ENCODE data around the gene TBXAS1. TPM values are rescaled to one million over a fixed set of nuclear protein-coding genes. Genes with fewer than 3 reads are reported as not detected.

Gene TBXAS1
- polyA plus RNA-seq, 2 of the 4 experiments (the other 2 are of a cell fraction) = 8.8 to 11.6 TPM

- ATAC-seq (peak in 1 of 2 experiments; percentile 42; a peak in 3 of 6 replicates), FAIRE-seq (peak; percentile 76), DNase-seq (ENCODE audit: low read depth in 1 of 2, low spot score in 1 of 2) (no peak)
- no peak overlapping the region for H3K4me3 ChIP-seq
- peaks cover 7% of the 10 kb centered on the region for H3K4me1 ChIP-seq
- H3K4me2 ChIP-seq = no peak overlapping the region
- ChIA-PET CTCF (interaction anchor here (1.3 kb wide), 1 partner anchor 93 kb away, joined by 4 read pairs; no protein-coding TSS in a partner anchor), POLR2A (no interaction called here)
- WGBS (ENCODE audit: missing lambda C conversion rate) = 69% methylated on average over 6 of the region's 6 CpGs
- peaks cover 12% of the 10 kb centered on the region; the same call in 2 of the 3 replicates for H3K9me3 ChIP-seq
- TF ChIP-seq ATOH8 (CRISPR knock-in tag; IDR thresholded peaks at IDR 0.05; ENCODE audit: low read depth) = no peak
- peak; percentile 86 for TF ChIP-seq MAFK (IDR thresholded peaks at IDR 0.05; ENCODE audit: partially characterized antibody)
- TF ChIP-seq HOXB5 (CRISPR knock-in tag; IDR thresholded peaks at IDR 0.05) = no peak
- no peak for TF ChIP-seq KDM5A (IDR thresholded peaks at IDR 0.05)
- H3K27ac ChIP-seq = 0 out of 6 replicates have a peak overlapping the region, but pooled peaks of 1 of the 2 experiments have one; percentile 0
These were observed 80.5 kb downstream of the TBXAS1 start for GRCh38 chr7:139909379-139910050.

DNA sequence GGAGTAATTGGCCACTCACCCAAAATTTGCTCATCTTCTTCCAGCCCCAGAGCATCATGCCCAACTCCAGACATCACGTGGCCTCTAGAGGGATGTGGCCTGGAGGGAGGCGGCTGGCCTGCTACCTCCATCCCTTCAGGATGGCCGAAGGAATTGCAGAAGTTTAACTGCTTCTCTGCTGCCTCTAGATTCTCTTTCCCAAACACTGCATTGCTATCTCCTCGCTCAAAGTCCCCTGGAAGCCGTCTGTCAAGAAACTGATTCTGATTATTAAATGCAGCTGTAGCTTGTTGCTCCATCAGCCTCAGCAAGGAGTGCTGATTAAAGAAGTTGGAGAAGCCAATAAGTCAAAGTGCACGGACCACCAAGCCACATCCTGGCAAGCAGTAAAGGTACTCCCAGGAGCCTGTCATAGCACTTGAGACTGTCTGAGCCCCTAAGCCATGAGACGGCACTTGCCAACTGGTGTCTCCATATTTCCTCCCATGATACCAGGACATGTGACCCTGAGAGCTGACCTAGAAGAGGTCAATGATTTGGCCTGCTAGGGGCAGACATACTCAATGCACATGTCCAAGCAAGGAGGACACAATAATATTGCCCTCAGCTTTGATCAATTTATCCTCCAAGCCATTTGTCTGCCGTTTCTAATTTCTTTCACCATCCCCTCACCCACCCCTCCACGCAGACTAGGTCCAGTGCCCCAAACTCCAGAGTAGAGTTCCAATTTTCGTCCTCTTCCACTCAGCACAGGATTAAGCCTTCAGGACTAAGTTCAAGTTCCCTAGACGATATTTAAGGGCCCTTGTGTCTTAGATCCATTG lies 84.2 kb downstream of the TBXAS1 start:
- 89% methylated on average over 11 of the region's 11 CpGs for WGBS (ENCODE audit: missing lambda C conversion rate)
- DNase-seq (ENCODE audit: low read depth in 1 of 2, low spot score in 1 of 2) (no peak), FAIRE-seq (no peak), ATAC-seq (no peak)
- ChIA-PET POLR2A (no interaction called here), CTCF (interaction anchor here (0.6 to 0.8 kb wide), 2 partner anchors 11 to 34 kb away, joined by 3 to 4 read pairs; no protein-coding TSS in a partner anchor)
- Histone ChIP-seq H3K4me3 (no peak overlapping the region), H3K9me3 (peaks cover 6% of the 10 kb centered on the region; the same call in 1 of the 3 replicates), H3K4me1 (peaks cover 41% of the 10 kb centered on the region), H3K4me2 (no peak overlapping the region), H3K27ac (peak overlapping the region; percentile 94 to 95)
- TF ChIP-seq EHF (CRISPR knock-in tag; IDR thresholded peaks at IDR 0.05) (no peak), E2F6 (IDR thresholded peaks at IDR 0.05; ENCODE audit: borderline replicate concordance, low read depth) (no peak), NFE2L2 (conservative IDR thresholded peaks at IDR 0.05; ENCODE audit: low read length) (no peak), RAD21 (conservative IDR thresholded peaks at IDR 0.05 in 1 of 2, IDR thresholded peaks at IDR 0.05 in 1 of 2) (no peak), RFX5 (IDR thresholded peaks at IDR 0.05) (no peak), EHMT2 (IDR thresholded peaks at IDR 0.05; ENCODE audit: low read depth) (no peak)
- TF ChIP-seq, protein P1, sequence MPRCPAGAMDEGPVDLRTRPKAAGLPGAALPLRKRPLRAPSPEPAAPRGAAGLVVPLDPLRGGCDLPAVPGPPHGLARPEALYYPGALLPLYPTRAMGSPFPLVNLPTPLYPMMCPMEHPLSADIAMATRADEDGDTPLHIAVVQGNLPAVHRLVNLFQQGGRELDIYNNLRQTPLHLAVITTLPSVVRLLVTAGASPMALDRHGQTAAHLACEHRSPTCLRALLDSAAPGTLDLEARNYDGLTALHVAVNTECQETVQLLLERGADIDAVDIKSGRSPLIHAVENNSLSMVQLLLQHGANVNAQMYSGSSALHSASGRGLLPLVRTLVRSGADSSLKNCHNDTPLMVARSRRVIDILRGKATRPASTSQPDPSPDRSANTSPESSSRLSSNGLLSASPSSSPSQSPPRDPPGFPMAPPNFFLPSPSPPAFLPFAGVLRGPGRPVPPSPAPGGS (IDR thresholded peaks at IDR 0.05) = no peak
- TF ChIP-seq, protein P2, sequence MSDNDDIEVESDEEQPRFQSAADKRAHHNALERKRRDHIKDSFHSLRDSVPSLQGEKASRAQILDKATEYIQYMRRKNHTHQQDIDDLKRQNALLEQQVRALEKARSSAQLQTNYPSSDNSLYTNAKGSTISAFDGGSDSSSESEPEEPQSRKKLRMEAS (IDR thresholded peaks at IDR 0.05) = no peak

DNA sequence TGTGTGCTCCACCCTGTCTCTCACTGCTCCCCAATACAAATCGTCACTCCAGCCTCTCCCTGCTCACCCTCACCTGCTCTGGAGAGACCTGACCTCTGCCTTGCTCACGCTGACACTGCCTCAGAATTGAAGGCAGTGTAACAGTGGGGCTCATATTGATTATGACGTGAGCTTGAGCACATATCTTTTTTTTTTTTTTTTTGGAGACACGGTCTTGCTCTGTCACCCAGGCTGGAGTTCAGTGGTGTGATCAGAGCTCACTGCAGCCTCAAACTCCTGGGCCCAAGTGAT lies 84.7 kb downstream of the TBXAS1 start:
- Histone ChIP-seq H3K4me2 (peak overlapping the region; percentile 70; the same call in 1 of the 3 replicates), H3K4me1 (peaks cover 41% of the 10 kb centered on the region), H3K9me3 (peaks cover 6% of the 10 kb centered on the region; the same call in 1 of the 3 replicates), H3K4me3 (no peak overlapping the region), H3K27ac (peak overlapping the region; percentile 94 to 95)
- CTCF ChIA-PET = interaction anchor here (0.6 to 2.2 kb wide), 4 partner anchors 11 to 268 kb away, joined by 3 to 7 read pairs (median 4); no protein-coding TSS in a partner anchor
- 89% methylated on average over 4 of the region's 4 CpGs for WGBS (ENCODE audit: missing lambda C conversion rate)
- no peak for FAIRE-seq
- TF ChIP-seq RNF2 (IDR thresholded peaks at IDR 0.05; ENCODE audit: borderline replicate concordance, low read depth) = no peak
- no peak for TF ChIP-seq JUN (IDR thresholded peaks at IDR 0.05)
- no peak for TF ChIP-seq MYC (IDR thresholded peaks at IDR 0.05; ENCODE audit: borderline replicate concordance, low read length)
- TF ChIP-seq NFE2L2 (conservative IDR thresholded peaks at IDR 0.05; ENCODE audit: low read length) = no peak
- no peak for TF ChIP-seq FOSL2 (IDR thresholded peaks at IDR 0.05)
- TF ChIP-seq FOSL2 (CRISPR knock-in tag; IDR thresholded peaks at IDR 0.05) = no peak
- TF ChIP-seq CHD4 (IDR thresholded peaks at IDR 0.05; ENCODE audit: borderline replicate concordance) = no peak
- TF ChIP-seq, protein P3, sequence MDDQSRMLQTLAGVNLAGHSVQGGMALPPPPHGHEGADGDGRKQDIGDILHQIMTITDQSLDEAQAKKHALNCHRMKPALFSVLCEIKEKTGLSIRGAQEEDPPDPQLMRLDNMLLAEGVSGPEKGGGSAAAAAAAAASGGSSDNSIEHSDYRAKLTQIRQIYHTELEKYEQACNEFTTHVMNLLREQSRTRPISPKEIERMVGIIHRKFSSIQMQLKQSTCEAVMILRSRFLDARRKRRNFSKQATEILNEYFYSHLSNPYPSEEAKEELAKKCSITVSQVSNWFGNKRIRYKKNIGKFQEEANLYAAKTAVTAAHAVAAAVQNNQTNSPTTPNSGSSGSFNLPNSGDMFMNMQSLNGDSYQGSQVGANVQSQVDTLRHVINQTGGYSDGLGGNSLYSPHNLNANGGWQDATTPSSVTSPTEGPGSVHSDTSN (IDR thresholded peaks at IDR 0.05) = no peak
- no peak for TF ChIP-seq BHLHE40 (IDR thresholded peaks at IDR 0.05; ENCODE audit: low read depth, low read length)
- TF ChIP-seq MAFK (IDR thresholded peaks at IDR 0.05; ENCODE audit: partially characterized antibody) = no peak
- TF ChIP-seq FOSB (CRISPR knock-in tag; IDR thresholded peaks at IDR 0.05) = no peak
- DNase-seq (ENCODE audit: low read depth in 1 of 2, low spot score in 1 of 2) = no peak
- no peak for ATAC-seq
- POLR2A ChIA-PET = no interaction called here
